Lower leg skin (tissue), 3 donors: ENCODE data around the gene ERC2.

Experiments
- POLR2A ChIP-seq, 2 donors: fragments of 450-650 bp; IDR thresholded peaks; one replicate each; pipeline ENCODE4 v1.6.1; 2016 to 2017; ENCODE audit warnings: antibody characterized with exemption in 2 of 2, mild to moderate bottlenecking in 1 of 2, moderate library complexity in 1 of 2
- TF ChIP-seq, protein P1 (sequence below), 3 donors: fragments of 450-650 bp; IDR thresholded peaks; one replicate each; pipeline ENCODE4 v1.5.1; 2016; ENCODE audit warnings: antibody characterized with exemption in 3 of 3, mild to moderate bottlenecking in 3 of 3, moderate library complexity in 2 of 3

DNA sequence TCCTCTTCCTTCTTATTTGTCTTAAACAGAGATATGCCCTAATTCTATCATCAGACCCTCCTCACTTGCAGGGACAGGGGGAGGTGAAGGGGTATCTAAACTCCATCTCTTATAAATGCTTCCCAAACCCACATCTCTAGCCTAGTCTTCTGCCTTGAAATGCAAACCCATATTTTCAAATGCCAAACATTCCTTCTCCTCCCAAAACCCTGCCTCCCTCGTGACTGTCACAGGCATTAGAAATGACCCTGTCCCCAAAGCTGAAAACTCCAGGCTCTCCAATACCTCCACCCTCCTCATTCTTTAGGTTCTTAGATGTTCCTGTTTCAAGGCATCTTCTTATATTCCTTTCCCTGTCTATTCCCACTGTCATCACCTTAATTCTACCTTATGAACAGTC, 191.0 kb downstream of the ERC2 start:
- TF ChIP-seq, protein P1, sequence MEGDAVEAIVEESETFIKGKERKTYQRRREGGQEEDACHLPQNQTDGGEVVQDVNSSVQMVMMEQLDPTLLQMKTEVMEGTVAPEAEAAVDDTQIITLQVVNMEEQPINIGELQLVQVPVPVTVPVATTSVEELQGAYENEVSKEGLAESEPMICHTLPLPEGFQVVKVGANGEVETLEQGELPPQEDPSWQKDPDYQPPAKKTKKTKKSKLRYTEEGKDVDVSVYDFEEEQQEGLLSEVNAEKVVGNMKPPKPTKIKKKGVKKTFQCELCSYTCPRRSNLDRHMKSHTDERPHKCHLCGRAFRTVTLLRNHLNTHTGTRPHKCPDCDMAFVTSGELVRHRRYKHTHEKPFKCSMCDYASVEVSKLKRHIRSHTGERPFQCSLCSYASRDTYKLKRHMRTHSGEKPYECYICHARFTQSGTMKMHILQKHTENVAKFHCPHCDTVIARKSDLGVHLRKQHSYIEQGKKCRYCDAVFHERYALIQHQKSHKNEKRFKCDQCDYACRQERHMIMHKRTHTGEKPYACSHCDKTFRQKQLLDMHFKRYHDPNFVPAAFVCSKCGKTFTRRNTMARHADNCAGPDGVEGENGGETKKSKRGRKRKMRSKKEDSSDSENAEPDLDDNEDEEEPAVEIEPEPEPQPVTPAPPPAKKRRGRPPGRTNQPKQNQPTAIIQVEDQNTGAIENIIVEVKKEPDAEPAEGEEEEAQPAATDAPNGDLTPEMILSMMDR (IDR thresholded peaks at IDR 0.05), result no peak
- TF ChIP-seq POLR2A (IDR thresholded peaks at IDR 0.05), result no peak
